Activated T-helper 1 cell treated with anti-CD3 and anti-CD28 coated beads, Interleukin-2, amount 50 U/mL, for 16 hours (primary cell): ENCODE measurements around the gene BCL7B.
"Not testable (repeated sequence)": the region's sequence is repeated elsewhere in the genome, so short reads cannot be mapped to it uniquely, and the experiment has no call there.

Experiments used
- DNase-seq, 2 donors: peaks; one replicate each; pipeline ENCODE4 v3.0.0-alpha.2; 2020; ENCODE audit warnings: low read depth in 1 of 2, low spot score in 1 of 2

BCL7B gene

GRCh38 chr7:73557397-73558257, at the start of gene BCL7B:
TSS of gene BCL7B (minus strand) at chr7:73557690. CDS start at chr7:73557578, 112 bp downstream.
- peak; percentile 45 to 69 for DNase-seq

DNA sequence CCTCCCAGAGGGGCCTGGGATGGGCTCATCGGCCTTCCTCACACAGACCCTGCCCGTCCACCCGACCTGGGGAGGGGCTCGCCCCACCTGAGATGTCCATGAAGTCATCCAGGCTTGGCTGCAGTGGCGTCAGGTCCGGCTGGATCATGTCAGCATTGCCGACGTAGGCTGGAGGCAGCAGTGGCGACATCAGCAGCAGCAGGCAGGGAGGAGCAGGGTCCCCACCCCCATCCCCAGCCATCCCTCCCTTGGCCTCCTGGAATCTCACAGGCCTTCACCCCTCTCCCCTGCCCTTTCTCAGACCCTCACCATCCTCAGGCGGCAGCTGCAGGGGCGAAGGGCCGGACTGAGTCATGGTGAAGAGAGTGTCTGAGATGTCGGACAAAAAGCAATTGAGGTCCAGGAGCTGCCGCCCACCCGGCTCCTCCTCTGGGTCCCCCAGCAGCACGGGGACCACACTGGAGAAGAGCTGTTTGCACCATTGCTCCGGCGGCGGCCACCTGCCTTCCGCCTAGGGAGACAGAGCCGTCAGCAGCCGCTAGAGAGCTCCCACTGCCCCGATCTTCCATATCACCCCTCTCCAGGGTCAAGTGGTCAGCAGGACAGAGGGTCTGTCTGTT, 48.2 kb upstream of the BCL7B start:
- DNase-seq: no peak

DNA sequence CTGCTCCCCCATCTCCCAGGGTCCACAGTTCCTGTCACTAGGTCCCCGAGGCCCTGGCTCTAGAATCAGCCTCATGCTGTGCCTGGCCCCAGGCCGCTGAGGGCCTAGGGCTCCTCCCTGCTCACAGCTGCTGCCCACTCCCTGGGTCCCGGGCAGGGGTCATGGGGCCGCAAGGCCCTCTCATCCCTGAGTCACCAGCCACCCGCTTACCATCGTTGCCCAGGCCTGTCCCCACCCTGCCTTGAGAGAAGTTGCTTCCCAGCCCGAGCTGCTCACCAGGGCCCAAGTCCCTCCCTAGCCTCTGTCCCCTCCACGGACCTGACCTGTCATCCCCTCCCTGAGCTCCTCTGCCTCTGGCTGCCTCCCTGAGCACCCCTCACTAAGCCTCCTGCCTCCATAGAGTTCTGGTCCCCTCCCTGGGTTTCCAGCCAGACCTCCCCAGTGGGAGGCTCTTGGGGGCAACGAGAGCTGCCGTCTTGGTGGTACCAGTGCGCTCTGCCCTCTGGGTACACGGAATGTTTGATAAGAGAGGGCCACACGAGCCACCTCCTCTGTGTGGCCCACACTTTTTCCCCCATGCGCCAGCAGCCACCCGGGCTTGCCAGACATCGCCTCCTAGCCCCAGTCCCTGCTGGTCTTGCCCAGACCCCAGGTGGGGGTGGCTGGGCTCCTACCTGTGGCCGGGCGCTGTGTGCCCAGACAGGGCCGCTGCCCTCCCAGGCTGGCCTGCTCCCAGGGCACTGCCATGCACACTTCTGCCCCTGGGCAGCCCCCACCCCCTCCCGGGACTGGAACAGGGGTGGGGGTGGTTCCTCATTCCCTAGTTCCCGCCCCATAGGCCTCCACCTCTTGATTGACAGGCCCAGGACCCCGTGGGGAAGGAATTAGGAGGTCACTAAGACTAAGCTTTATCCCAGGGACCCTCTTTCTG, 45.5 kb upstream of the BCL7B start:
- DNase-seq: no peak

DNA sequence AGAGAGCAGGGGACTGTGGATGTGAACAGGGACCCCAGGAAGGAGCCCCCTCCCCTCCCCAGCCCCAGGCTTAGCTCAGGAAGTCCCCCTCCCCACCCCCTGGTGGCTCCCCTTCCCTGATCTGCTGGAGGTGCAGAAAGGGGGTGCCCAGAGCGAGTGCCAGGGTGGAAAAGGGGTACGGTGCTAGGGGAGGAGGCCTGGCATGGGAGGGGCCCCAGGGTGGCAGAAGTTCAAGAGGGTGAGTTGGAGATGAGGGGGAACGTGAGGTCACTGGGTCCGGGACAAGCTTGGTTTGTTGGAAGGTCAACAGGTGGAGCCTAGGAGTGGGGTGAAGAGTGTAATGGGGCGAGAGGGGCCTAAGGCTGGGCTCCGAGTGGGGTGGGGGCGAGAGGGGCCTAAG, 42.4 kb upstream of the BCL7B start:
- no peak for DNase-seq

DNA sequence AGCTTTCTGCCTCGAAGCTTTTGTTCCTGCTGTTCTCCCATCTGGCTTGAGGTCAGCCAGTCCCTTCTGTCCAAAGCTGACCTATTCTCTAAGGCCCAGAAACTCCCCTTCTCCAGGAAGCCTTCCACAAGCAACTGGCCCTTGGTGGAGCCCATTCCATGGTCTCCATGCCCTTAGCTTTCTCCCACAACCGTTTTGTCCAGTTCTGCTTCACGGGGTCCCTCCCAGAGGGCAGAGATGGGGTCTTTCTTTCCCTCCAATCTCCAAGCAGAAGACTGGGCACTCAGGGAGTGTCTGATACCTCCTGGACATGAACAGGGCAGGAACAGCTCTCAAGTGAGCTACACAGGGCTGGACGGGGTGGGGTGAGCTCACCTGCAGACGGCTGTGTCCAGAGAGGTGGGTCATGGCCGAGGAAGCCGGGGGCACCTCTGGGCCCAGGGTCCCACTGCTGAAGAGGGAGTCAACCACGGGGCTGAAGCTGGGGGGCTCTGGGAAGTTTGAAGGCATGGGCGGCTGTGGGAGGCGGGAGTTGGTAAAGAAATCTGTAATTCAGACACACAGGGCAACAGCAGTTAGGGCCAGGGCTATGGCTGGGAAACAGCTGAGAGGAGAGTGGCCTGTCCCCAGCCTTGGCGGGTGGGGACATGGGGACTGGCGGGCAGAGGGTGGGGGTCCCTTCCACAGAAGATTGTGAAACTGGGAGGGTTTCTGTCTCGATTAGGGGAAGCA, 41.8 kb upstream of the BCL7B start:
- no peak for DNase-seq

DNA sequence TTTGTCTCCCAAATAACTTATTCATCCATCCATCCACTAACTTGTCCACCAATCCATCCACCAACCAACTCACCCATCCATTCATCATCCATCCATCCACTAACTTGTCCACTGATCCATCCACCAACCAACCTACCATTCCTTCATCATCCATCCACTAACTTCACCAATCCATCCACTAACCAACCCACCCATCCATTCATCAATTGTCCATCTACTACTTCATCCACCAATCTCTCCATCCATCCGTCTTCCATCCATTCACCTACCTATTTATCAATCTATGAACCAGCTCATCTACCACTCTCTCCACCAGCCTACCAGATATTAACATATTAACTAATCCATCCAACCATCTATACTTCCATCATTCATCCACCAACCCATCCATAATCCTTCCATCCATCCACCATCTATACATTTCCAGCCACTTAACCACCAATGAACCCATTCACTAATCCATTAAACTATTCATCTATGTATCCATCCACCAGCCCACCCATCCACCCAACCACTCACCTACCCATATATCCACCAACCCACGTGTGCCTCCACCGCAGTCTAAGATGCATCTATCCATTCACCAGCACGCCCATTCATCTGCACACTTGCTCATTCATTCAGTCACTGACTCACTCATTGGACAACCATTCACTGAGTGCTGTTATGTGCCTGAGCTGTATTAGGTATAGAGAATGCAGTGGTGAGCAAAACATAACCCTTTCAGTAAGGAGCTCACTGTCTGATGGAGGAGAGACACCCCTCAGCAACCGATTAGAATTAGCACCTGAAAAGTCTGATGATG, 40.7 kb upstream of the BCL7B start:
- DNase-seq: no peak

DNA sequence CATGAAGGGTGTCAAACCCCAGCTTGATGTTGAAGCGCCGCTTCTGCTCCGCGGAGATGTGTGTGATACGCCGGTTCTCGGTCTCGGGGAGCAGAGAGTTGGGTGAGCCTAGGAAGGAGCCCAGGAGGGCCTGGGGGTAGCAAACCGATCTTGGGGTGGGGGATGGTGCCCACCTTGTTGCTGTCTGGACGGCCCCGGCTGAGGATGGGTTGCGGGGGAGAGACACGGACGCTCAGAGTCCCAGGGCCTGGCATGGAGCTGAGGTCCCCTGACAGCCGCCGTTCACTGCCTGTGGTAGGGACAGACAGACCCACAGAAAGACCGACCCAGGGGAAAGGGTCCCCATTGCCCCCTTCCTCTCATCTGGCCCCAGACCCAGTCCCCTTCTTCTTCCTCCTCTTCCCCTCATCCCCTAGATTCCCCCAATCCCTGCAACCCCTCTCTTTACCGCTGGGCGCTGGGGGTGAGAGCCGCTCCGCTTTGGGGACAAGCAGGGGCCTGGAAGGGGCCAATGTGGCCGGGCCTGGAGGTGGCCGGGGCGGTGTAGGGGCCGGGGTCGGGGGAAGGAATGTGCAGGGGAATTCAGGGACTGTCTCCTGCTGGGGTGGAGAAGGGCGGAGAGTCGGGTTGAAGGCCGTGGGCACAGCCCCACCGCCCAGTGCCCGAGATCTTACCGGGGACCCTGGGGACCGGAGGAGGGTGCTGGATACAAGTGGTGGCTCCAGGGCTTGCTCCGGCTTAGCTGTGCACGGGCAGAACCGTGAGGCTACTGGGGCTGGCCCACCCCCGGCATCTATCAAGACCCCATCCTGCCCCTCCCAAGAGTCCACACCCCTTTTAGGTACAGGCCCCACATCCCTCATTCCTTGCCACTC, 38.9 kb upstream of the BCL7B start:
- DNase-seq: no peak

- DNase-seq: no peak
These were observed 37.9 kb upstream of the BCL7B start for GRCh38 chr7:73595358-73595757.

DNA sequence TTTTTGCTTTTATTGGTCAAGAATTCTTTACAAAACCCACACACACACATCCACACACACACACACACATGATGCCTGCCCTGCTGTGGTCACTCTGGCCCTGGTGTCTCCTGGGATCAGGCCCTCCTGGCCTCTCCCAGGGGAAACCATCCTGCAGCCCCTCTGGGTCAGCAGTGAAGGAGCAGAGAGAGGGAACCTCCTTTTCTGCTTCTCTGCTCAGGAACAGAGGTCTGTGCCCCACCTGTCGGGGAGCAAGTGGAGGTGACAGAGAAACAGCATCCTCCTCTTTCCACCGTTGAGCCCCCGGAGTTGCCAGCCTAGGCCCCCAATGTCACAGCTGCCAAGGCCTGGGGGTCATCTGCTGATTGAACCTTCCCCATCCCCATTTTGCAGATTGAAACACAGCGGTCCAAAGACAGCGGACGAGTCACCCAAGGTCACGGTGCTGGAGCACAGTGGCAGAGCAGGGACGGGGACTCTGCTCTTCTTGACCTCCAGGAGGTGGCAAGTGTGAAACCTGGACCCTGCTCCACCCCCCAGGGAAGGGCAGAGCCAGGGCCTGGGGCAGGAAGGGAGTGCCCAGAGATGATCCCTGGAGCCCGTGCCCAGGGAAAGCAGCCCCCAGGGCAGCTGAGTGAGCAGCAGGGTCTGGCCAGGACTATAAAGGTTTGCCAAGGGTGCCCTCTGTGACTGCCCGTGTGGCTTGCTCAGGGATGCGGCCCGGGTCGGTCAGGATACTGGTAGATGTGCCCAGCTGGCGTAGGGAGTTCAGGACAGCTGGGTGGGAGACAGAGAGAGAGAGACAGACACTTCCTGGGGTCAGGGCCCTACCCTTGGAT, 35.9 kb upstream of the BCL7B start:
- DNase-seq: no peak

DNA sequence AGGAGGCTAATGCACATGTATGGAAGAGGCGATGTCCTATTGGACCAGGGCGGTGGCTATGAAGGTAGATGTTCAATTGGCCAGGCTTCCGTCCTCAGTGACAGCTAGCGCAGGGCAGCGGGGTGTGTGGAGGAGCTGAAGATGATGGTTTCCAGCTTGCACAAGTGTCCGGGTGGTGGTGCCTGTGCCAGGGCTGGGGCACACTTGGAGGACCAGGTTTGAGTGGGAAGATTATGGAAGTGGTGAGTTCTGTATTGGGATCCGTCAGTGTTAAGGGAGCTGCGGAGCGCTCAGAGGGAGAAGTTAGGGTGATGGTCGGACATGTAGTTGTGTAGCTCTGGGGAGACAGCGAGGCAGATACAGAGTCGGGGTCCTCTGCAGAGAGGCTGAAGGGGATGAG, 29.4 kb upstream of the BCL7B start:
- no peak for DNase-seq

DNA sequence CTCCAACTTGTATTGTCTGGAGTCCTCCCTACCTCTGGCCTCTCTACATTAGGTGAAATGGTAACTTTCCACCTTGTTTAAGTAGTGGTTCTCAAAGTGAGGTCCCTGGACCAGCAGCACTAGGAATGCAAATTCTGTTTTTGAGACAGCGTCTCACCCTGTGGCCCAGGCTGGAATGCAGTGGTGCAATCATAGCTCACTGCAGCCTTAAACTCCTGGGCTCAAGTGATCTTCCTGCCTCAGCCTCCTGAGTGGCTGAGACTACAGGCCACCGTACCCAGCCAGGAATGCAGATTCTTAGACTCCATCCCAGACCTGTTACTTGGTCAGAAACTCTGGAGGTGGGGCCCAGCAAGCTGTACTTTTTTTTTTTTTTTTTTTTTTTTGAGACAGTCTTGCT, 27.7 kb upstream of the BCL7B start:
- DNase-seq: no peak

- no peak for DNase-seq
These were observed 25.2 kb upstream of the BCL7B start for GRCh38 chr7:73582664-73583202.

DNA sequence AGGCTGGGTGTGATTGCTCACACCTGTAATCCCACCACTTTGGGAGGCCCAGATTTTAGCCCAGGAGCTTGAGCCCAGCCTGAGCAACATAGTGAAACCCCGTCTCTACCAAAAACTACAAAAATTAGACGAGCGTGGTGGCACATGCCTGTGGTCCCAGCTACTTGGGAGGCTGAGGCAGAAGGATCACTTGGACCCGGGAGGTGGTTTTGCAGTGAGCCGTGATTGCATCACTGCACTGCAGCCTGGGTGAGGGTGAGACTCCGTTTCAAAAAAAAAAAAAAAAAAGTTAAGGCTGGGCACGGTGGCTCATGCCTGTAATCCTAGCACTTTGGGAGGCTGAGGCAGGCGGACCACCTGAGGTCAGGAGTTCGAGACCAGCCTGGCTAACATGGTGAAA, 23.5 kb upstream of the BCL7B start:
- not testable (repeated sequence) for DNase-seq

DNA sequence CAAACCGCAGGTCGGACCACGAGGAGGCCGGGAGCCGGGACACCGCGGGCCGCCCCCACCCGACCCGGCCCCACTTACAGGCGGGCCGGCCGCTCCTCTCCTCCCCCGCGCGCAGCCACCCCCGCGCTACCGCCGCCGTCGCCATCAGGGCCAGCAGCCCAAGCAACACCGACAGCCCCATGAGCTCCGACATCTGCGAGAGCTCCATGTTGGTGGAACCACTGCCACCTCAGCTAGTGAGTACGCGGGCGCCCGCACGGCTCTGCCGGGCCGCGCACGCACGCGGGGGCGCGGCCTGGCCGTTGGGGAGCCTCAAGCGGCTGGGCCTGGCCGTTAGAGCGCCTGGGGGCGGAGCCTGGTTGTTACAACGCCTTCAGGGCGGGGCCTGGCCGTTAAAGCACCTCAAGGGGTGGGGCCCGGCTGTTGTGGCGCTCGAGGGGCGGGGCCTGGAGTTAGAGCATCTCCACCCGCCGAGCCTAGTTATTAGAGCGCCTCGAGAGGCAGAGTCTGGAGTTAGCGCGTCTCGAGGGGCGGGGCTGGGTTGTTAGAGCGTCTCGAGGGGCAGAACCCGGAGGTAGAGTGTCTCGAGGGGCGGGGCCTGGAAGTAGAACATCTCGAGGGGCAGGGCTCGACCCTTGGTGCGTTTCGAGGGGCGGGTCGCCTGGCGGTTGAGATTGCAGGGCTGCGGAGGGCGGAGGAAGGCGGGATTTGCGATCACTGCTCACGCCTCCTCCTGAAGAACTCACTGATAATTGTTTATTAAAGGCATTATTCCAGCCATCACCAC, 21.0 kb upstream of the BCL7B start, which contains the start of gene TBL2:
TSS of gene TBL2 (minus strand) at position 238 of the 787 bp plus-strand sequence. CDS start at position 208, 30 bp downstream.
- peak; percentile 96 to 98 for DNase-seq

DNA sequence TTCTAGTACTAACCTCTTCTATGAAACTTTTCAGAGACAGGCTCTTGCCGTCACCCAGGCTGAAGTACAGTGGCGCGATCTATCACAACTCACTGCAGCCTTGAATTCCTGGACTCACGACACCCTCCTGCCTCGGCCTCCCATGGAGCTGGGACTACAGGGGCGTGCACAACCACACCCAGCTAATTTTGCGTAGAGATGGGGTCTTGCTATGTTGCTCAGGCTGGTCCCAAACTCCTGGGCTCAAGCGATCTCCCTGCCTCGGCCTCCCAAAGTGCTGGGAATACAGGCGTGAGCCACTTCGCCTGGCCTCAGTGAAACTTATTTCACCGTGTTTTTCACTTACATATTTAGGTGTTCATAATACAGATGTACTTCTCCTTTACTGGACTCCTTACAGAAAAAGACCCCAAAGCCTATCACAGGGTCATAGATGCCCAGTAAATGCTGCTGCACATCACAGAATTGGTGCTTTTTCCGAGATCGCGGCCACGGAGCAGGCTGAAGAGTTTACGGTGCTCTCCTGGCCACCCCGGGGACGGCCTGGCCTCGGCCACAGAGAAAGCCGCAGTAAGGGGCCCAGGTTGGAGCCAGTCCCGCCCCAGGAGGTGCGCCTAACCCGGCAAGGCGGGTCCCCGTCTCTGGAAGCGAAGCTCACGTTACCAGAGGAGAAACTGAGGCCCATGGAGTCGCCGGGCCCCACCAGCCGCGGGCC, 20.3 kb upstream of the BCL7B start:
- DNase-seq: no peak

DNA sequence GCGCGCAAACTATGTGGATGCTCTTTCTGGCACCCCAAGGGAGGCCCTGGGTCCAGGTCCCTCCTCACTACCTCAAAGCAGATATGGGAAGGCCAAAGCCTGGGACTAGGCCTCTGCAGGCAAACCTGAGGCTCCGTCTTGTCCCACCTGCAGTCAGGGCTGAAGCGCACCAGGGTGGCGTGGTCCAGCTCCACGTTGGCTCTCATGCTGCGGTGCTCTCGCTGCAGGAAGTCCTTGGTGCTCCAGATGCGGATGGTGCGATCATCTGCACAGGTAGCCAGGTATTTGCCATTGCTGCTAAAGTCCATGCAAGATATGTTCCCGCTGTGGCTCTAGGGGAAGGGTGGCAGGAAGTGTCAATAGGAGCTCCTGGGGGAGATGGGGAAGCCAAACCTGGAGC, 16.3 kb upstream of the BCL7B start:
- no peak for DNase-seq
